Measurements from ENCODE around the gene PROC. TPM values are rescaled to one million over a fixed set of nuclear protein-coding genes. Genes with fewer than 3 reads are reported as not detected.

Gene PROC
- total and polyA plus RNA-seq, 9 of the 15 experiments (the other 6 are each of a cell fraction or from before 2014, with no cell fraction given) = not detected

- Histone ChIP-seq H3K4me1 (replicated peaks in 1 of 2; ENCODE audit: control insufficient read depth in 2 of 2, insufficient read depth in 2 of 2, low read length in 2 of 2) (peaks cover 27 to 28% of the 10 kb centered on the region in 2 experiments), H3K9ac (ENCODE audit: insufficient read depth in 1 of 2, low read depth in 2 of 2, low read length in 2 of 2) (no peak overlapping the region), H3K4me2 (ENCODE audit: insufficient read depth, low read length) (no peak overlapping the region), H3K36me3 (ENCODE audit: control insufficient read depth, insufficient read depth, low read length) (no peaks in the 10 kb centered on the region), H2AFZ (ENCODE audit: low read depth, low read length) (peak overlapping the region; percentile 58), H3K27ac (ENCODE audit: extremely low read depth, low read depth, low read length) (no peak overlapping the region), H3K27me3 (ENCODE audit: control insufficient read depth in 2 of 2, insufficient read depth in 2 of 2, low read length in 2 of 2) (peaks cover 0 to 2% of the 10 kb centered on the region in 2 experiments; a peak in 1 of 5 replicates), H3K9me3 (replicated peaks; ENCODE audit: control insufficient read depth, insufficient read depth, low read depth, low read length) (no peaks in the 10 kb centered on the region; the same call in 1 of the 2 replicates), H3K4me3 (no peak overlapping the region), H4K20me1 (replicated peaks; ENCODE audit: control insufficient read depth, insufficient read depth, low read length) (no peaks in the 10 kb centered on the region), H3K9me1 (ENCODE audit: control insufficient read depth, insufficient read depth, low read length) (no peaks in the 10 kb centered on the region), H3K79me2 (ENCODE audit: control insufficient read depth, insufficient read depth, low read length) (no peaks in the 10 kb centered on the region)
- DNase-seq (ENCODE audit: extremely low read depth in 1 of 4, low spot score in 3 of 4) = no peak
- no TSS peak for BruUV-seq (replicated peaks)
- POLR2A ChIA-PET = interaction anchor here (1.4 kb wide), 1 partner anchor 8 kb away, joined by 5 read pairs; no protein-coding TSS in a partner anchor
- 73% methylated on average over 12 of the region's 12 CpGs for WGBS (ENCODE audit: insufficient coverage, low coverage, missing lambda C conversion rate)
- FAIRE-seq = no peak
- ATAC-seq = no peak
- TF ChIP-seq ZBTB33 (CRISPR knock-in tag; IDR thresholded peaks at IDR 0.05) (0 out of 2 replicates have a peak, but pooled peaks have one; percentile 46), TRIM24 (IDR thresholded peaks at IDR 0.05) (peak; percentile 39 to 44; a peak in 1 of 4 replicates), CEBPB (tag; IDR thresholded peaks at IDR 0.05) (peak; percentile 84), ZFP30 (CRISPR knock-in tag; IDR thresholded peaks at IDR 0.05; ENCODE audit: borderline replicate concordance) (no peak), CEBPG (CRISPR knock-in tag; IDR thresholded peaks at IDR 0.05) (peak; percentile 61), CEBPG (tag; conservative IDR thresholded peaks at IDR 0.05 in 1 of 2, IDR thresholded peaks at IDR 0.05 in 1 of 2) (0 out of 4 replicates have a peak, but pooled peaks have one; percentile 33 to 47), NR2C1 (IDR thresholded peaks at IDR 0.05) (no peak), NR2C1 (tag; IDR thresholded peaks at IDR 0.05) (no peak), ZNF316 (IDR thresholded peaks at IDR 0.05) (no peak), ZFX (CRISPR knock-in tag; IDR thresholded peaks at IDR 0.05) (no peak), ZNF79 (CRISPR knock-in tag; IDR thresholded peaks at IDR 0.05; ENCODE audit: low read depth) (no peak)
- in situ Hi-C loops (cut with MboI) = no loop called here
- intact Hi-C loops (cut with micrococcal nuclease) = no loop called here
- CTCF ChIA-PET (ENCODE audit: low intra/inter-chr PET ratio) = no interaction called here
Measured at GRCh38 chr2:127411653-127412369, 6.4 kb upstream of the PROC start.
